H1 (cell line): ENCODE data around the gene PPA1. TPM values are rescaled to one million over a fixed set of nuclear protein-coding genes. Genes with fewer than 3 reads are reported as not detected.
"Not testable (repeated sequence)": the region's sequence is repeated elsewhere in the genome, so short reads cannot be mapped to it uniquely, and the experiment has no call there.

ENCODE experiments used
- CTCF ChIA-PET: fragments of 300-600 bp; sonication (Branson Sonifier 250); formaldehyde crosslinking; loops from one replicate; lab custom pipeline; 2021; ENCODE audit not compliant: partially characterized antibody; lab: Charles Lee
- POLR2A ChIA-PET: fragments of 300-600 bp; sonication (Branson Sonifier 250); formaldehyde crosslinking; loops from one replicate; lab custom pipeline; 2021; ENCODE audit warnings: inconsistent platforms; ENCODE audit not compliant: partially characterized antibody; lab: Charles Lee
- DNase-seq, 2 experiments: peaks; one replicate each; pipeline versions ENCODE4 v3.0.0 to v3.0.0-alpha.2; 2010 to 2022; ENCODE audit warnings: low spot score in 2 of 2, low read depth in 1 of 2, mixed read lengths in 1 of 2
- FAIRE-seq: peaks from 2 replicates; lab custom pipeline; 2011; peaks lifted over from hg19 to GRCh38; lab: Jason Lieb, UNC
- H2AFZ ChIP-seq: 2 replicates; pipeline ENCODE4 v1.8.1; 2012; ENCODE audit warnings: low read length, inconsistent platforms
- H2AK5ac ChIP-seq: 2 replicates; pipeline ENCODE4 v1.6.1; 2013; ENCODE audit warnings: low read depth, low read length
- H2BK120ac ChIP-seq: replicated peaks from 2 replicates; pipeline ENCODE3; 2013; ENCODE audit warnings: low read depth, low read length, inconsistent platforms
- H2BK12ac ChIP-seq: 2 replicates; pipeline ENCODE4 v1.6.1; 2013; ENCODE audit warnings: low read depth, low read length
- H2BK15ac ChIP-seq: 2 replicates; pipeline ENCODE4 v1.6.1; 2013; ENCODE audit warnings: low read length
- H2BK20ac ChIP-seq: 2 replicates; pipeline ENCODE4 v1.6.1; 2013; ENCODE audit warnings: low read length
- H2BK5ac ChIP-seq: 2 replicates; pipeline ENCODE4 v1.6.1; 2013; ENCODE audit warnings: low read depth, low read length
- H3K14ac ChIP-seq: 2 replicates; pipeline ENCODE4 v1.6.1; 2013; ENCODE audit warnings: inconsistent platforms; ENCODE audit not compliant: insufficient read length
- H3K18ac ChIP-seq: 2 replicates; pipeline ENCODE4 v1.6.1; 2013; ENCODE audit warnings: low read length; ENCODE audit errors: extremely low read depth
- H3K23ac ChIP-seq: 2 replicates; pipeline ENCODE4 v1.6.1; 2013; ENCODE audit warnings: inconsistent platforms; ENCODE audit not compliant: insufficient read length
- H3K23me2 ChIP-seq: 2 replicates; pipeline ENCODE4 v1.6.1; 2013; ENCODE audit warnings: low read depth, low read length
- H3K27ac ChIP-seq: 2 replicates; pipeline ENCODE4 v1.6.1; 2011; ENCODE audit warnings: low read depth, low read length, inconsistent platforms
- H3K27me3 ChIP-seq, 4 experiments: replicated peaks in 1 of 4; 1 replicate in 1 of 4; 2 replicates in 3 of 4; pipeline versions ENCODE4 v1.6.1 to v1.8.1; 2011 to 2013; ENCODE audit warnings: low read length in 3 of 4, mild to moderate bottlenecking in 3 of 4, inconsistent platforms in 2 of 4, mixed read lengths in 2 of 4, moderate library complexity in 1 of 4; ENCODE audit not compliant: control insufficient read depth in 3 of 4, insufficient read depth in 3 of 4; ENCODE audit errors: extremely low read depth in 1 of 4
- H3K36me3 ChIP-seq, 4 experiments: 2 replicates each; pipeline versions ENCODE4 v1.6.1 to v1.8.1; 2011 to 2013; ENCODE audit warnings: mild to moderate bottlenecking in 4 of 4, low read length in 3 of 4, moderate library complexity in 2 of 4, control low read depth in 1 of 4, inconsistent platforms in 1 of 4; ENCODE audit not compliant: insufficient read depth in 4 of 4, control insufficient read depth in 2 of 4
- H3K4ac ChIP-seq: replicated peaks from 2 replicates; pipeline ENCODE3; 2013; ENCODE audit warnings: low read length, low read depth, mixed read lengths, inconsistent platforms; ENCODE audit not compliant: insufficient read length
- H3K4me1 ChIP-seq, 4 experiments: replicated peaks in 1 of 4; 1 replicate in 1 of 4; 2 replicates in 3 of 4; pipeline versions ENCODE4 v1.6.1 to v1.8.1; 2011 to 2013; ENCODE audit warnings: low read length in 3 of 4, inconsistent platforms in 2 of 4, mixed read lengths in 1 of 4; ENCODE audit not compliant: insufficient read depth in 4 of 4, control insufficient read depth in 3 of 4
- H3K4me2 ChIP-seq, 2 experiments: 2 replicates each; pipeline versions ENCODE4 v1.6.1 to v1.8.1; 2011 to 2013; ENCODE audit warnings: low read depth in 2 of 2, low read length in 2 of 2, control low read depth in 1 of 2, inconsistent platforms in 1 of 2, mild to moderate bottlenecking in 1 of 2; ENCODE audit not compliant: insufficient read depth in 1 of 2
- H3K4me3 ChIP-seq, 4 experiments: fragments of 200-600, 300-600 bp in 1 of 4; sonication (generic), shearing (Covaris generic), sonication (Bioruptor Twin) in 1 of 4; 2 replicates each; pipeline versions ENCODE4 v1.5.1 to v1.8.1; 2011 to 2016; ENCODE audit warnings: low read length in 4 of 4, low read depth in 3 of 4, control low read depth in 2 of 4, inconsistent platforms in 2 of 4, mild to moderate bottlenecking in 2 of 4, mixed read lengths in 1 of 4, moderate library complexity in 1 of 4; ENCODE audit not compliant: insufficient read depth in 2 of 4; ENCODE audit errors: extremely low read depth in 1 of 4
- H3K56ac ChIP-seq: replicated peaks from 2 replicates; pipeline ENCODE3; 2013; ENCODE audit warnings: low read depth, mild to moderate bottlenecking, mixed read lengths, low read length, inconsistent platforms; ENCODE audit not compliant: insufficient read length
- H3K79me1 ChIP-seq: 2 replicates; pipeline ENCODE4 v1.6.1; 2013; ENCODE audit warnings: low read depth, low read length, control low read depth
- H3K79me2 ChIP-seq, 2 experiments: 2 replicates each; pipeline versions ENCODE4 v1.6.1 to v1.8.1; 2012 to 2013; ENCODE audit warnings: low read length in 2 of 2, mild to moderate bottlenecking in 2 of 2, inconsistent platforms in 1 of 2; ENCODE audit not compliant: insufficient read depth in 2 of 2, control insufficient read depth in 1 of 2
- H3K9ac ChIP-seq, 4 experiments: replicated peaks in 1 of 4; 1 replicate in 1 of 4; 2 replicates in 3 of 4; pipeline versions ENCODE4 v1.6.1 to v1.8.1; 2011 to 2013; ENCODE audit warnings: low read depth in 3 of 4, low read length in 3 of 4, control low read depth in 2 of 4, mild to moderate bottlenecking in 2 of 4, moderate library complexity in 2 of 4, inconsistent platforms in 1 of 4; ENCODE audit errors: extremely low read depth in 1 of 4
- H3K9me3 ChIP-seq, 2 experiments: 2 replicates each; pipeline versions ENCODE4 v1.6.1 to v1.8.1; 2012 to 2013; ENCODE audit warnings: mild to moderate bottlenecking in 2 of 2, moderate library complexity in 2 of 2, control low read depth in 1 of 2, inconsistent platforms in 1 of 2, low read depth in 1 of 2, low read length in 1 of 2, mixed read lengths in 1 of 2; ENCODE audit not compliant: insufficient read depth in 2 of 2
- H4K20me1 ChIP-seq, 2 experiments: replicated peaks in 1 of 2; 2 replicates each; pipeline versions ENCODE3 to v1.8.1; 2011 to 2013; ENCODE audit warnings: inconsistent platforms in 2 of 2, low read length in 2 of 2, mild to moderate bottlenecking in 1 of 2; ENCODE audit not compliant: insufficient read depth in 2 of 2, control insufficient read depth in 1 of 2
- H4K5ac ChIP-seq: 2 replicates; pipeline ENCODE4 v1.6.1; 2013; ENCODE audit warnings: low read length, low read depth, mixed read lengths, inconsistent platforms; ENCODE audit not compliant: insufficient read length
- H4K8ac ChIP-seq: 2 replicates; pipeline ENCODE4 v1.8.0; 2013; ENCODE audit warnings: mild to moderate bottlenecking, moderate library complexity, low read length, inconsistent platforms; ENCODE audit not compliant: insufficient read depth; ENCODE audit errors: extremely low read depth
- H4K91ac ChIP-seq: replicated peaks from 2 replicates; pipeline ENCODE3; 2013; ENCODE audit warnings: low read length, mixed read lengths, inconsistent platforms; ENCODE audit not compliant: insufficient read length
- WGBS, 2 experiments: shearing (Covaris generic) in 1 of 2; methylation state at CpG; one replicate each; pipeline versions ENCODE4 v1.1.6 to v1.1.7; 2013 to 2015; ENCODE audit warnings: low lambda C conversion rate in 2 of 2, mixed read lengths in 2 of 2, inconsistent platforms in 1 of 2, low coverage in 1 of 2, missing lambda C conversion rate in 1 of 2; ENCODE audit not compliant: insufficient replicate concordance in 2 of 2, insufficient coverage in 1 of 2, insufficient read length in 1 of 2; ENCODE audit errors: extremely low coverage in 1 of 2, missing lambda C conversion rate in 1 of 2; 5-methylcytosine and 5-hydroxymethylcytosine counted together
- polyA plus RNA-seq, 7 experiments: library from polyadenylated mRNA; depleted of rRNA in 3 of 7; stranded (reverse) in 5 of 7; unstranded in 2 of 7; fragments of >200 nt in 5 of 7; fragments of 200-250 nt in 2 of 7; gene quantifications; 1 replicate in 5 of 7; 2 replicates in 1 of 7; 4 replicates in 1 of 7; pipeline versions ENCODE4 v1.2.1 to v1.2.3, GENCODE V29; 2011 to 2013; ENCODE audit warnings: missing spikeins in 2 of 7, mixed read lengths in 2 of 7
- total RNA-seq: library from RNA; stranded (reverse); fragmentation: NEBNext Ultra II Directional; extraction: Animal tissue kit (Norgen Biotek cat#: 25700); gene quantifications from 2 replicates; pipeline ENCODE4 v1.2.1, GENCODE V29; 2021

PPA1 gene
- total and polyA plus RNA-seq, 2 of the 8 experiments (the other 6 are each of a cell fraction or from before 2014, with no cell fraction given) = 77.0 to 191 TPM

DNA sequence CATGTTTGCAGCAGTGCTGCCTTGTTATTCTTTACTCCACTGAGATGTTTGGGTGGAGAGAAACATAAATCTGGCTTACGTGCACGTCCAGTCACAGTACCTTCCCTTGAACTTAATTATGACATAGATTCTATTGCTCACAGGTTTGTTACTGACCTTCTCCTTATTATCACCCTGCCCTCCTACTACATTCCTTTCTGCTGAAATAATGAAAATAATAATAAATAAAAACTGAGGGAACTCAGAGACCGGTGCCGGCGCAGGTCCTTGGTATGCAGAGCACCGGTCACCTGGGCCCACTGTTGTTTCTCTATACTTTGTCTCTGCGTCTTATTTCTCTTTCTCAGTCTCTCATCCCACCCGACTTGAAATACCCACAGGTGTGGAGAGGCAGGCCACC, 24.6 kb upstream of the PPA1 start:
- H2BK12ac ChIP-seq, H2BK15ac ChIP-seq, H3K9ac ChIP-seq, H3K79me1 ChIP-seq, H3K9me3 ChIP-seq, H4K8ac ChIP-seq, DNase-seq, H2BK120ac ChIP-seq, H4K20me1 ChIP-seq, H3K23ac ChIP-seq, H3K27me3 ChIP-seq, H3K56ac ChIP-seq, H2AFZ ChIP-seq, FAIRE-seq, H3K18ac ChIP-seq, H3K4ac ChIP-seq, H4K91ac ChIP-seq, H3K14ac ChIP-seq, H3K4me2 ChIP-seq, H3K4me3 ChIP-seq, POLR2A ChIA-PET, H2BK20ac ChIP-seq, H3K36me3 ChIP-seq, H3K27ac ChIP-seq, H4K5ac ChIP-seq, H2BK5ac ChIP-seq, H3K79me2 ChIP-seq, H3K4me1 ChIP-seq, H3K23me2 ChIP-seq, H2AK5ac ChIP-seq: not testable (repeated sequence)
- 87% methylated on average over 8 of the region's 8 CpGs; no CpG with 5 or more reads in 1 of the 2 experiments for WGBS, 2 experiments
- CTCF ChIA-PET = interaction anchor here (1.2 to 17.4 kb wide), 5 partner anchors 10 to 142 kb away, joined by 4 to 329 read pairs (median 8); no protein-coding TSS in a partner anchor
